Adrenal gland (tissue), 12 donors: ENCODE data around the gene GMDS. TPM values are rescaled to one million over a fixed set of nuclear protein-coding genes. Genes with fewer than 3 reads are reported as not detected.

Experiments
- DNase-seq, 7 donors: peaks; one replicate each; pipeline ENCODE4 v3.0.0-alpha.2; 2019 to 2020
- H3K27ac ChIP-seq, 5 donors: fragments of 200-600 bp; sonication (generic) in 4 of 5; 1 replicate in 3 of 5; 2 replicates in 2 of 5; pipeline versions ENCODE4 v1.5.1 to v1.8.0; 2016 to 2020; ENCODE audit warnings: mild to moderate bottlenecking in 1 of 5
- H3K27me3 ChIP-seq: fragments of 200-600 bp; 2 replicates; pipeline ENCODE4 v1.8.0; 2021
- H3K36me3 ChIP-seq, 2 donors: fragments of 200-600 bp; replicated peaks in 1 of 2; 1 replicate in 1 of 2; 2 replicates in 1 of 2; pipeline versions ENCODE4 v1.5.1 to v1.8.0; 2018 to 2022
- H3K4me1 ChIP-seq, 2 donors: fragments of 200-600 bp; replicated peaks in 1 of 2; 1 replicate in 1 of 2; 2 replicates in 1 of 2; pipeline versions ENCODE4 v1.5.1 to v1.8.0; 2018 to 2021
- H3K4me3 ChIP-seq, 4 donors: fragments of 200-600 bp; sonication (generic) in 3 of 4; one replicate each; pipeline ENCODE4 v1.5.1; 2016 to 2018
- H3K9me3 ChIP-seq, 3 donors: fragments of 200-600 bp; sonication (generic) in 1 of 3; replicated peaks in 1 of 3; 1 replicate in 2 of 3; 2 replicates in 1 of 3; pipeline versions ENCODE4 v1.5.1 to v1.8.0; 2016 to 2021
- POLR2A ChIP-seq, 2 donors: fragments of 450-650 bp; IDR thresholded peaks; one replicate each; pipeline ENCODE4 v1.6.1; 2017; ENCODE audit warnings: antibody characterized with exemption in 2 of 2, mild to moderate bottlenecking in 2 of 2, moderate library complexity in 1 of 2
- WGBS, 4 donors: extraction: QIAGEN DNeasy Blood & Tissue Kit in 2 of 4; methylation state at CpG; one replicate each; pipeline versions ENCODE4 v1.1.5 to v1.1.7; 2013 to 2017; 5-methylcytosine and 5-hydroxymethylcytosine counted together
- intact Hi-C, 2 donors: fragments of 100-400 bp; cut with DNase I; formaldehyde crosslinking; loops; one replicate each; pipeline versions ENCODE4 v1.14.1 to v1.15.0; 2022 to 2023
- polyA plus RNA-seq, 3 donors: library from polyadenylated mRNA; stranded (reverse); fragments of 200-250 nt in 2 of 3; fragments of 350-450 nt in 1 of 3; fragmentation: Illumina TruSeq in 1 of 3; extraction: RNeasy Lipid Tissue Mini Kit (QIAGEN cat#74804) in 1 of 3; gene quantifications; one replicate each; pipeline ENCODE4 v1.2.3, GENCODE V29; 2013 to 2014
- total RNA-seq, 9 donors: library from RNA; depleted of rRNA in 4 of 9; stranded (reverse); fragments of >200 nt in 4 of 9; fragments of 120-200 nt in 1 of 9; fragmentation: NEBNext Ultra II Directional in 1 of 9; extraction: Animal tissue kit (Norgen Biotek cat#: 25700) in 1 of 9; gene quantifications; one replicate each; pipeline versions ENCODE4 v1.1.0 to v1.2.4, GENCODE V29; 2013 to 2023
- TF ChIP-seq, protein P1 (sequence below), 6 experiments: fragments of 450-650 bp in 4 of 6; fragments of 200-600 bp in 2 of 6; sonication (generic) in 1 of 6; IDR thresholded peaks; 1 replicate in 5 of 6; 2 replicates in 1 of 6; pipeline versions ENCODE4 v1.5.1 to v1.8.0; 2016 to 2021; ENCODE audit warnings: antibody characterized with exemption in 6 of 6, mild to moderate bottlenecking in 2 of 6, moderate library complexity in 1 of 6
- donor health status: healthy with polysubstance abuse.
- donor health status: Bipolar disorder and iron deficiency.
- donor health status: DM: yes; HTN: yes; CAD: no.
- donor health status: DM: no; HTN: no; CAD: no.
- donor health status: DM: no; HTN: no; CAD: no.
- donor health status: DM: yes; HTN: yes; CAD: no.

GMDS gene
- total and polyA plus RNA-seq, 12 donors = 8.5 to 39.2 (median 15.2) TPM

DNA sequence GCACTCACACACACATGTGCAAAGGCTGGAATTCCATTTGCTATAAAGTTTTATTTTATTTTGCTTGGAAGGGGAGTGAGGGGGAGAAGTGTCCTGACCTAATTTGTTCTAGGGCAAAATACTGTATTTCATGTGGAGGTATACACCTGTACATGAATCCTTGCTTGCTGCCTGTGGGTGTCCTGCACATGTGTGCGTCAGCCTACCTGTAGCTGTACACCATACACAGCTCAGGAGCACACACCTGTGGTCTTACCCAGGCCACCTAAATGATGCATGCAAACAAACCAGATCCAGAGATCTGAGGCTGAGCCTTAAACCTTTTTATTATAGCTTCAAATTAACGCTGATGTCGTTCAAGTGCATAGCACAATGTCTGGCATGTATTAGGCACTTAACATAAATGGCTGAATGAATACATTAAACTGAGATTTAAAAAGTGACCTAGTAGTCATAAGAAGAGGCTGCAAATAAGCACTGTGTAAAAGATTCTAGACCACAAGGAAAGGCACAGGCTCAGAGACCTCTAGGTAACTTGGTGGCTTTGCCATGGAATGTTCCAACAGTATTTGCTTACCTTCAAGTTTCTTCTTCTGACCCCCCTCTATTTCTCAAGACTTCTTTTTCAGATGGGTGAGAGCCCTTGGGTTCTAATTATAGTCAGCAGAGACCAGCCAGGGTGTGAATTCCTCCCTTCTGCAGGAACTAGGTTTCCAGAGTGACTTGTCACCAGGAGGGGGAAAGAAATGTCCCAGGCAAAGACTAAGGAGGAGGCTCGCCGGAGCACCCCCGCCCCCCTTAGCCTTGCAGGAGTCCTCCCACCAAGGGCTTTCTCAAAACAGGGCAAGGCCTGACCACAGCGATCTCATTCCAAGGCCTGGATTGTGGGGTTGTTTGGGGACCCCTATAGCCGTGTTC, 622.3 kb downstream of the GMDS start:
- peaks cover 3% of the 10 kb centered on the region for H3K27me3 ChIP-seq
- peak overlapping the region in 2 of 5 donors; percentile 73 to 76 for H3K27ac ChIP-seq
- no peak for TF ChIP-seq POLR2A (IDR thresholded peaks at IDR 0.05)
- 65 to 85% (median 74%) methylated on average over 8 of the region's 8 CpGs for WGBS, 4 donors
- H3K9me3 ChIP-seq = no peaks in the 10 kb centered on the region
- intact Hi-C loops = no loop called here
- no peaks in the 10 kb centered on the region for H3K36me3 ChIP-seq
- no peak overlapping the region for H3K4me3 ChIP-seq
- peaks cover 0 to 23% of the 10 kb centered on the region in 2 donors for H3K4me1 ChIP-seq
- no peak for DNase-seq

DNA sequence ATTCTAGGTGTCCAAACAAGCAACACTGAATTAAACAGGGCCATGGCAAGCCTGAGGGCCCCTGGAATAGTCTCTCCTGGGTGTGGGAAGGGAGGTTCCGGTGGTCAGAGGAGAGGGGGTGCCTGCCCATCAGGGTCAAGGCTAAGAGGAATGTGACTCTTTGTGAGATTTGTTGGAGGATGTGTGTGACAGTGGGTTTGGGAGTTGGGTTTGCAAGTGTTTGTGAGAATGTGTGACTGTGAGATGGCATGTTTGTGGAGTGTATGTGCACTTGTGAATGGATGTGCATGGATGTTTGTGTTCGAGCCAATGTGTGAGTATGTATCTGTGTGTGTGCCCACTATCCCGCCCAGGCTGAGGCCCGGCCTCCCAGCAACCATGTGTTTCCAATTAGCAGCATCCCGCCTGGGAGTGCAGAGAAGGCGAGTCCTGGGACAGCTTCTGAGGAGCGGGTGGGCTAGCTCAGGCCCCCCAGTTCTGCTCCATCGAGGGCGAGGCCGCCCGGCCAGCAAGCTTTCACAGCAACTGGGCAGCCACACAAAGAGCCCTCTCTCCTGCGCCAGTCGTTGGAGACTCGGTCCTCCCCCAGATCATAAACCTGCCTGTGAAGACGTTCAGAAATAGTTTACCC, 623.1 kb downstream of the GMDS start:
- no peak overlapping the region for H3K4me3 ChIP-seq
- intact Hi-C loops = no loop called here
- TF ChIP-seq, protein P1, sequence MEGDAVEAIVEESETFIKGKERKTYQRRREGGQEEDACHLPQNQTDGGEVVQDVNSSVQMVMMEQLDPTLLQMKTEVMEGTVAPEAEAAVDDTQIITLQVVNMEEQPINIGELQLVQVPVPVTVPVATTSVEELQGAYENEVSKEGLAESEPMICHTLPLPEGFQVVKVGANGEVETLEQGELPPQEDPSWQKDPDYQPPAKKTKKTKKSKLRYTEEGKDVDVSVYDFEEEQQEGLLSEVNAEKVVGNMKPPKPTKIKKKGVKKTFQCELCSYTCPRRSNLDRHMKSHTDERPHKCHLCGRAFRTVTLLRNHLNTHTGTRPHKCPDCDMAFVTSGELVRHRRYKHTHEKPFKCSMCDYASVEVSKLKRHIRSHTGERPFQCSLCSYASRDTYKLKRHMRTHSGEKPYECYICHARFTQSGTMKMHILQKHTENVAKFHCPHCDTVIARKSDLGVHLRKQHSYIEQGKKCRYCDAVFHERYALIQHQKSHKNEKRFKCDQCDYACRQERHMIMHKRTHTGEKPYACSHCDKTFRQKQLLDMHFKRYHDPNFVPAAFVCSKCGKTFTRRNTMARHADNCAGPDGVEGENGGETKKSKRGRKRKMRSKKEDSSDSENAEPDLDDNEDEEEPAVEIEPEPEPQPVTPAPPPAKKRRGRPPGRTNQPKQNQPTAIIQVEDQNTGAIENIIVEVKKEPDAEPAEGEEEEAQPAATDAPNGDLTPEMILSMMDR (IDR thresholded peaks at IDR 0.05) = no peak
- no peak for TF ChIP-seq POLR2A (IDR thresholded peaks at IDR 0.05)

DNA sequence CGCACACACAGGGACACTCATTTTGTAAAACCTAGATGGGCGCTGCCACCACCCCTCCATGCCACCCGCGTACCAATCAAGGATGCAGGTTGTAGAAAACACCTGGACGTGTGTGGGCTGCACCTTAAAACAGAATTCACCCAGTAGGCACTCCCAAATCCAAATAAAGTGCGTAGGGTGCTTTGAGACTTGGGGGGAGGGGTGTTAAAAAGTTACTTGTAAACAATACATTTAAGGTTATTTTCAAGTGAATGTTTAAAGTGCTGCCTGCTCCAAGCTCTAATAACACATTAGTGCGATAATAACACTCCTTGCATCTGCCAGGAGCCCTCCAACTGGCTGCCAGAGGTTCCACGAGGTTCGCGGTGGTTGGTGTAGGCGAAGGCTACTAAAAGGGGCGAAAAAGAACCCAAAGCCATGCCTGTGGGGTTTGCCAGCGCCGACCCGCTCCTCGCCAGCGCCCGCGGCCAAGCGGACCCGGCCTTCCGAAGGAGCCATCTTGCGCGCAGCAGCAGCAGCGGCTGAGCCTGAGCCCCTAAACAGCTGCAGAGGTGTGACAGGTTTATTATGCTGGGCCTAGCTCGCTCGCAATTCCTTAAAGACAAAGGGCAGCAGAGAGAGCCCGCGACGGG, 624.2 kb downstream of the GMDS start:
- Histone ChIP-seq H3K27me3 (peaks cover 3% of the 10 kb centered on the region), H3K9me3 (no peaks in the 10 kb centered on the region), H3K4me3 (no peak overlapping the region), H3K27ac (peak overlapping the region in 1 of 5 donors; percentile 83), H3K4me1 (peaks cover 0 to 23% of the 10 kb centered on the region in 2 donors), H3K36me3 (no peaks in the 10 kb centered on the region)
- TF ChIP-seq POLR2A (IDR thresholded peaks at IDR 0.05) = no peak
- WGBS, 4 donors = 90 to 94% (median 91%) methylated on average over 13 to 30 of the region's 30 CpGs
- intact Hi-C loops = no loop called here
- DNase-seq = no peak

More for the DNA sequence above, 623.1 kb downstream of the GMDS start:
- WGBS, 4 donors = 83 to 93% (median 83%) methylated on average over 10 to 15 of the region's 15 CpGs
- no peak for DNase-seq
- H3K27ac ChIP-seq = peak overlapping the region in 1 of 5 donors; percentile 57
- H3K27me3 ChIP-seq = peaks cover 3% of the 10 kb centered on the region
- no peaks in the 10 kb centered on the region for H3K36me3 ChIP-seq
- peaks cover 0 to 23% of the 10 kb centered on the region in 2 donors for H3K4me1 ChIP-seq
- H3K9me3 ChIP-seq = no peaks in the 10 kb centered on the region

DNA sequence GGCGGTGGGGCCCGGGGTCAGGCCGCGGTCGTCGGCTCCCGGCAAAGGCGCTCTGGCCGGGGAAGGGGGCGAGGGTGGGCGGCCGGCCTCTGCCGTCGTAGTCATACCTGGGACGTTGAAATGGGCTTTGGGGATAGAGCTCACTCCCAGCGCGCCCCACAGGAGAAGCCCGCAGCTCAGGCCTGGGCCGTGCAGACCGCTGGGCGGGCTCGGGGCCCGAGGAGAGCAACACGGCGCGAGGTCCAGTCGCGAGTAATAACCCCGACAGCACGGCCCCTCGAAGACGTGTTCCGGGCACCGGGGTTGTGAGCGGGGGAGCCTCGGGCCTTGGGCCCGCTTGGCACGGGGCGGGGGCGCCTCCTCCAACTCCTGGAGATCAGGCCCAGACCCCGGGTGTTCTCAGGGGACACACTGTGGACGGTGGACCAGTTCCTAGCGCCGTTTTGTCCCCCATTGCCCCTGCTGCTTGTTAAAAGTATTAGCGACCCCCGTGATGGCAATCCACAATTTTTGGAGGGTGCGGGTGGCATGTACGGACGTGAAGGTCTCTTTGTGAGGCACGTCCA, 624.8 kb downstream of the GMDS start:
- WGBS, 4 donors = 72 to 79% (median 76%) methylated on average over 10 to 50 of the region's 50 CpGs
- intact Hi-C loops = no loop called here
- no peak for DNase-seq
- Histone ChIP-seq H3K4me1 (peaks cover 0 to 23% of the 10 kb centered on the region in 2 donors), H3K27ac (peak overlapping the region in 2 of 5 donors; percentile 59 to 83), H3K36me3 (no peaks in the 10 kb centered on the region), H3K4me3 (no peak overlapping the region), H3K9me3 (no peaks in the 10 kb centered on the region), H3K27me3 (peaks cover 3% of the 10 kb centered on the region)
- TF ChIP-seq POLR2A (IDR thresholded peaks at IDR 0.05) = no peak
- TF ChIP-seq, protein P1 (IDR thresholded peaks at IDR 0.05) = no peak
